Lower lobe of right lung (tissue), 2 donors: ENCODE data around the gene NCKIPSD. TPM values are rescaled to one million over a fixed set of nuclear protein-coding genes. Genes with fewer than 3 reads are reported as not detected.

Source experiments
- ATAC-seq, 2 donors: fragments of 200-7000 bp; cut with Tn5 transposase; one replicate each; pipeline ENCODE4 v1.9.1; 2020 to 2022; ENCODE audit warnings: mild to moderate bottlenecking in 2 of 2, moderate library complexity in 2 of 2
- DNase-seq: peaks from one replicate; pipeline ENCODE4 v3.0.0-alpha.2; 2020
- H3K27ac ChIP-seq: fragments of 200-600 bp; one replicate; pipeline ENCODE4 v1.8.0; 2022
- H3K27me3 ChIP-seq: fragments of 200-600 bp; one replicate; pipeline ENCODE4 v1.8.0; 2022; ENCODE audit warnings: low read depth
- H3K36me3 ChIP-seq: fragments of 200-600 bp; one replicate; pipeline ENCODE4 v1.8.0; 2022; ENCODE audit warnings: mild to moderate bottlenecking
- H3K4me1 ChIP-seq: fragments of 200-600 bp; one replicate; pipeline ENCODE4 v1.8.0; 2022
- H3K4me3 ChIP-seq: fragments of 200-600 bp; one replicate; pipeline ENCODE4 v1.8.0; 2022; ENCODE audit warnings: mild to moderate bottlenecking
- H3K9me3 ChIP-seq: fragments of 200-600 bp; one replicate; pipeline ENCODE4 v1.8.0; 2022
- intact Hi-C: fragments of 100-400 bp; cut with DNase I; formaldehyde crosslinking; loops from one replicate; pipeline ENCODE4 v1.11.0; 2022
- microRNA-seq: library from miRNA; unstranded; fragments of <30 nt; microRNA quantifications from one replicate; pipeline ENCODE4 v1.2.0, GENCODE V29; 2020; ENCODE audit warnings: borderline number of aligned reads
- total RNA-seq: library from RNA; stranded (reverse); fragmentation: NEBNext Ultra II Directional; extraction: Animal tissue kit (Norgen Biotek cat#: 25700); gene quantifications from one replicate; pipeline ENCODE4 v1.2.1, GENCODE V29; 2021
- TF ChIP-seq, protein P1 (sequence below): fragments of 200-600 bp; IDR thresholded peaks from one replicate; pipeline ENCODE4 v1.8.0; 2022; ENCODE audit warnings: antibody characterized with exemption, mild to moderate bottlenecking
- donor health status: DM: no; HTN: yes; CAD: no; lungs with severe emphysema.

The NCKIPSD gene
- total RNA-seq, 1 donor from 2014 or later = 20.7 TPM

DNA sequence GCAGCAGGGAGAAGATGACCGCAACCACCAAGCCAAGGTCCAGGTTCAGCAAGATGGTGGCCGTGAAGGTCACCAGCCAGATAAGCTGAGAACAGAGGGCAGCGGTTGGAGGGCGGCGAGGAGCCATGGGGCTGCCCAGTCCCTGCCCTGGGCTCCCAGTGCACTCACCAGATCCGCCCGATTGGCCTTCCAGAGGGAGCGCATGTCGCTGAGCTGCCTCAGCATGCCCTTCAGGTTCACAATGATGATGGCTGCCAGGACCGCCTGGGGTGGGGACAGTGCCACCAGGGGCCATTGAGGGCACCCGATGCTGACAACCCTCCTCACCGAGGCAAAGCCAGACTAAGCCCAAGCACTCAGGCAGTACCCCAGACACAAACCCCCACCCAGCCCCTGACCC, 55.8 kb downstream of the NCKIPSD start:
- intact Hi-C loops = no loop called here
- Histone ChIP-seq H3K4me1 (peaks cover 13% of the 10 kb centered on the region), H3K27me3 (no peaks in the 10 kb centered on the region), H3K36me3 (peaks cover 72% of the 10 kb centered on the region), H3K4me3 (no peak overlapping the region), H3K9me3 (no peaks in the 10 kb centered on the region), H3K27ac (no peak overlapping the region)
- DNase-seq = no peak
- TF ChIP-seq, protein P1, sequence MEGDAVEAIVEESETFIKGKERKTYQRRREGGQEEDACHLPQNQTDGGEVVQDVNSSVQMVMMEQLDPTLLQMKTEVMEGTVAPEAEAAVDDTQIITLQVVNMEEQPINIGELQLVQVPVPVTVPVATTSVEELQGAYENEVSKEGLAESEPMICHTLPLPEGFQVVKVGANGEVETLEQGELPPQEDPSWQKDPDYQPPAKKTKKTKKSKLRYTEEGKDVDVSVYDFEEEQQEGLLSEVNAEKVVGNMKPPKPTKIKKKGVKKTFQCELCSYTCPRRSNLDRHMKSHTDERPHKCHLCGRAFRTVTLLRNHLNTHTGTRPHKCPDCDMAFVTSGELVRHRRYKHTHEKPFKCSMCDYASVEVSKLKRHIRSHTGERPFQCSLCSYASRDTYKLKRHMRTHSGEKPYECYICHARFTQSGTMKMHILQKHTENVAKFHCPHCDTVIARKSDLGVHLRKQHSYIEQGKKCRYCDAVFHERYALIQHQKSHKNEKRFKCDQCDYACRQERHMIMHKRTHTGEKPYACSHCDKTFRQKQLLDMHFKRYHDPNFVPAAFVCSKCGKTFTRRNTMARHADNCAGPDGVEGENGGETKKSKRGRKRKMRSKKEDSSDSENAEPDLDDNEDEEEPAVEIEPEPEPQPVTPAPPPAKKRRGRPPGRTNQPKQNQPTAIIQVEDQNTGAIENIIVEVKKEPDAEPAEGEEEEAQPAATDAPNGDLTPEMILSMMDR = no peak
- no peak for ATAC-seq

DNA sequence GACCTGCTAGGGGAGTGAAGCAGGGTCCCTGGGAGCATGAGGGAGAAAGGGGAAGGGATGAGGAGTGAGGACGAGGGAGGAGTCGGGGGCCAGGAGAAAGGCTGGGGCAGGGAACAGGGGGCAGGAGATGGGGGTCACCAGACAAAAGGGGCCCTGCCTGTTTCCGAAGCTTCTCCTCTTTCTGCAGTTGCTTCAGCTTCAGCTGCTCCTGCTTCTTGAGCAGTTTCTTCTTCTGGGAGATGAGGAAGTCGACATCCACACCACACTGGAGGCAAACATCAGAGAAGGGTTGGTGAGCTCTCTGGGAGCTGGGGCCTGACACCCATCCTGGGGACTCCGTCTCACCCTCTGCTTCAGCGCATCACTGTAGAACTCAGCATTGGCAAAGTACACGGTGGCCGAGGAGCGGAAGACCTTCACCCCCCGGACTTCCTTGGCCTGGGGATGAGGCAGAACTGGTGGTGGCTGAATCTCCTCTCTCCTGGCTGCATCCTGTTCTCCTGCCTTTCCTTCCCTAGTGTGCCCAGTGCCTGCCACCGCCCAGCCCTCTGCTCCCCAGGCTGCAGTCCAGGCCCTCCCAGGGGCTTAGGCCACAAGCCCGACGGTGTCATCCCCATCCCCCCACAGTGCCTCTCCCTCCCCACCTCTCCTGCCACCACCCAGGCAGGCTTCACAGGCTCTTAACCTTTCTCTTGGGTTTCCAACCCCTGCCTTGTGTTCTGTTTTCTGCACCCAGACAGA, 57.3 kb downstream of the NCKIPSD start:
- Histone ChIP-seq H3K9me3 (no peaks in the 10 kb centered on the region), H3K4me3 (no peak overlapping the region), H3K27ac (no peak overlapping the region), H3K27me3 (no peaks in the 10 kb centered on the region), H3K4me1 (no peaks in the 10 kb centered on the region), H3K36me3 (peaks cover 72% of the 10 kb centered on the region)
- intact Hi-C loops = no loop called here
- DNase-seq = no peak
- TF ChIP-seq, protein P1 = no peak
- ATAC-seq = no peak

- Histone ChIP-seq H3K9me3 (no peaks in the 10 kb centered on the region), H3K27ac (no peak overlapping the region), H3K27me3 (no peaks in the 10 kb centered on the region), H3K4me1 (no peaks in the 10 kb centered on the region), H3K36me3 (peaks cover 48% of the 10 kb centered on the region), H3K4me3 (no peak overlapping the region)
- intact Hi-C loops = no loop called here
- no peak for DNase-seq
- TF ChIP-seq, protein P1 = no peak
- no peak for ATAC-seq
Measured at GRCh38 chr3:48625600-48625999, 60.1 kb downstream of the NCKIPSD start.

- no peak overlapping the region for H3K4me3 ChIP-seq
- no peaks in the 10 kb centered on the region for H3K27me3 ChIP-seq
- no peak overlapping the region for H3K27ac ChIP-seq
- peaks cover 41% of the 10 kb centered on the region for H3K36me3 ChIP-seq
- no peaks in the 10 kb centered on the region for H3K4me1 ChIP-seq
- ATAC-seq = no peak
- TF ChIP-seq, protein P1 = no peak
- intact Hi-C loops = no loop called here
- H3K9me3 ChIP-seq = no peaks in the 10 kb centered on the region
- DNase-seq = no peak
Measured at GRCh38 chr3:48624767-48625166, 60.9 kb downstream of the NCKIPSD start.

GRCh38 chr3:48623851-48624547, 61.7 kb downstream of the NCKIPSD start:
- Histone ChIP-seq H3K9me3 (no peaks in the 10 kb centered on the region), H3K27ac (no peak overlapping the region), H3K36me3 (peaks cover 37% of the 10 kb centered on the region), H3K4me3 (no peak overlapping the region), H3K4me1 (no peaks in the 10 kb centered on the region), H3K27me3 (no peaks in the 10 kb centered on the region)
- DNase-seq (no peak), ATAC-seq (no peak)
- intact Hi-C loops = no loop called here
- TF ChIP-seq, protein P1 = no peak

Small RNA genes within 50 kb of the gene (microRNA-seq; reads per million reads assigned to microRNA genes)
- gene MIR4793 = not detected

Other genes with a start within 250 kb of the NCKIPSD start
- 8.6 TPM for gene CCDC51, start 245.8 kb downstream of the NCKIPSD start, total RNA-seq
- 153 TPM for gene TMA7, start 245.7 kb downstream of the NCKIPSD start, total RNA-seq
- 5.9 TPM for gene ATRIP, start 239.2 kb downstream of the NCKIPSD start, total RNA-seq
- 187 TPM for gene SHISA5, start 181.7 kb downstream of the NCKIPSD start, total RNA-seq
- 12.9 TPM for gene PFKFB4, start 129.1 kb downstream of the NCKIPSD start, total RNA-seq
- gene UCN2, start 122.1 kb downstream of the NCKIPSD start, total RNA-seq = 0.32 TPM
- gene COL7A1, start 90.6 kb downstream of the NCKIPSD start, total RNA-seq = 2.6 TPM
- 121 TPM for gene UQCRC1, start 76.3 kb downstream of the NCKIPSD start, total RNA-seq
- gene TMEM89, start 64.1 kb downstream of the NCKIPSD start, total RNA-seq = not detected
- gene SLC26A6, start 50.5 kb downstream of the NCKIPSD start, total RNA-seq = 20.8 TPM
- gene CELSR3, start 23.0 kb downstream of the NCKIPSD start, total RNA-seq = 1.0 TPM
- 56.3 TPM for gene IP6K2, start 31.3 kb upstream of the NCKIPSD start, total RNA-seq
- gene PRKAR2A, start 162.0 kb upstream of the NCKIPSD start, total RNA-seq = 45.5 TPM
- gene SLC25A20, start 213.0 kb upstream of the NCKIPSD start, total RNA-seq = 29.0 TPM
- gene ARIH2, start 232.9 kb upstream of the NCKIPSD start, total RNA-seq = 87.4 TPM